Caco-2 (cell line): ENCODE data around the gene FHIT. TPM values are rescaled to one million over a fixed set of nuclear protein-coding genes. Genes with fewer than 3 reads are reported as not detected.

Source experiments
- BruUV-seq: library from RNA; stranded (reverse); fragments of 400-500 nt; replicated peaks from 2 replicates; lab custom pipeline; 2021; lab: Mats Ljungman, UMichigan
- CTCF ChIA-PET: fragments of 300-600 bp; sonication (Branson Sonifier 250); formaldehyde crosslinking; loops from one replicate; lab custom pipeline; 2022; ENCODE audit warnings: antibody characterized with exemption; lab: Charles Lee
- POLR2A ChIA-PET: fragments of 300-600 bp; sonication (Branson Sonifier 250); formaldehyde crosslinking; loops from one replicate; lab custom pipeline; 2022; ENCODE audit warnings: antibody characterized with exemption; lab: Charles Lee
- DNase-seq, 2 experiments: peaks; one replicate each; pipeline versions ENCODE4 v3.0.0 to v3.0.0-alpha.2; 2020 to 2022
- H3K27me3 ChIP-seq: replicated peaks from 2 replicates; pipeline ENCODE4 v1.6.0; 2011; ENCODE audit warnings: low read length; ENCODE audit not compliant: control insufficient read depth, insufficient read depth
- H3K36me3 ChIP-seq: 2 replicates; pipeline ENCODE4 v1.5.1; 2011; ENCODE audit warnings: low read length; ENCODE audit not compliant: control insufficient read depth, insufficient read depth
- H3K4me1 ChIP-seq: fragments of 250-450 bp; sonication (Bioruptor Pico); 2 replicates; pipeline ENCODE4 v1.5.1; 2020; ENCODE audit warnings: mild to moderate bottlenecking
- H3K4me3 ChIP-seq: 2 replicates; pipeline ENCODE4 v1.5.1; 2011; ENCODE audit warnings: low read depth, mild to moderate bottlenecking, control low read depth, low read length
- H3K9me3 ChIP-seq: fragments of 250-450 bp; sonication (Bioruptor Pico); 2 replicates; pipeline ENCODE4 v1.5.1; 2020; ENCODE audit warnings: mild to moderate bottlenecking, moderate library complexity
- H3K27ac Mint-ChIP-seq: one replicate; pipeline ENCODE4 v1.8.0; 2022; ENCODE audit warnings: mixed read lengths; ENCODE audit not compliant: unreplicated experiment
- H3K27me3 Mint-ChIP-seq: one replicate; pipeline ENCODE4 v1.8.0; 2022; ENCODE audit warnings: mixed read lengths; ENCODE audit not compliant: insufficient read depth, unreplicated experiment
- H3K36me3 Mint-ChIP-seq: one replicate; pipeline ENCODE4 v1.8.0; 2022; ENCODE audit warnings: mild to moderate bottlenecking, mixed read lengths; ENCODE audit not compliant: insufficient read depth, unreplicated experiment
- H3K4me1 Mint-ChIP-seq: one replicate; pipeline ENCODE4 v1.8.0; 2022; ENCODE audit warnings: low read depth, mixed read lengths; ENCODE audit not compliant: unreplicated experiment
- H3K4me3 Mint-ChIP-seq: one replicate; pipeline ENCODE4 v1.8.0; 2022; ENCODE audit warnings: mild to moderate bottlenecking, moderate library complexity, mixed read lengths; ENCODE audit not compliant: unreplicated experiment
- H3K9me3 Mint-ChIP-seq: one replicate; pipeline ENCODE4 v1.8.0; 2022; ENCODE audit warnings: mixed read lengths; ENCODE audit not compliant: unreplicated experiment
- CTCF ChIP-seq, 2 experiments: fragments of 200-600 bp in 1 of 2; IDR thresholded peaks; 1 replicate in 1 of 2; 2 replicates in 1 of 2; pipeline versions ENCODE4 v1.5.1 to v1.8.0; 2011 to 2022; ENCODE audit warnings: antibody characterized with exemption in 1 of 2, control low read depth in 1 of 2, inconsistent platforms in 1 of 2, low read depth in 1 of 2, low read length in 1 of 2, mild to moderate bottlenecking in 1 of 2, moderate library complexity in 1 of 2; ENCODE audit not compliant: insufficient read depth in 1 of 2, severe bottlenecking in 1 of 2, unreplicated experiment in 1 of 2
- intact Hi-C: fragments of 100-400 bp; cut with micrococcal nuclease; formaldehyde crosslinking; loops from one replicate; pipeline ENCODE4 v1.10.0; 2022; ENCODE audit not compliant: unreplicated experiment
- total RNA-seq: library from RNA; stranded (reverse); gene quantifications from 2 replicates; pipeline ENCODE4 v1.2.3, GENCODE V29; 2022

FHIT gene
- total RNA-seq, 1 experiment from 2014 or later, result 8.3 TPM

GRCh38 chr3:60322298-60322856, 928.9 kb downstream of the FHIT start:
- H3K4me1 Mint-ChIP-seq, result no peaks in the 10 kb centered on the region
- no peak for TF ChIP-seq CTCF (IDR thresholded peaks at IDR 0.05; ENCODE audit: insufficient read depth in 1 of 2, low read depth in 1 of 2, low read length in 1 of 2, severe bottlenecking in 1 of 2, unreplicated experiment in 1 of 2)
- intact Hi-C loops, result no loop called here
- POLR2A ChIA-PET, result no interaction called here
- no peaks in the 10 kb centered on the region for H3K27me3 ChIP-seq
- no peaks in the 10 kb centered on the region for H3K36me3 ChIP-seq
- H3K27ac Mint-ChIP-seq, result no peak overlapping the region
- no peak overlapping the region for H3K4me3 Mint-ChIP-seq
- no peak overlapping the region for H3K4me3 ChIP-seq
- no peaks in the 10 kb centered on the region for H3K9me3 Mint-ChIP-seq
- no TSS peak for BruUV-seq
- no peaks in the 10 kb centered on the region for H3K27me3 Mint-ChIP-seq
- H3K4me1 ChIP-seq, result no peaks in the 10 kb centered on the region
- no peak for DNase-seq
- CTCF ChIA-PET, result no interaction called here
- no peaks in the 10 kb centered on the region for H3K9me3 ChIP-seq
- no peaks in the 10 kb centered on the region for H3K36me3 Mint-ChIP-seq

- TF ChIP-seq CTCF (IDR thresholded peaks at IDR 0.05; ENCODE audit: insufficient read depth in 1 of 2, low read depth in 1 of 2, low read length in 1 of 2, severe bottlenecking in 1 of 2, unreplicated experiment in 1 of 2), result no peak
- DNase-seq, result no peak
- Mint-ChIP-seq H3K9me3 (no peaks in the 10 kb centered on the region), H3K36me3 (no peaks in the 10 kb centered on the region), H3K27ac (no peak overlapping the region), H3K27me3 (no peaks in the 10 kb centered on the region), H3K4me3 (no peak overlapping the region), H3K4me1 (no peaks in the 10 kb centered on the region)
- Histone ChIP-seq H3K36me3 (no peaks in the 10 kb centered on the region), H3K4me3 (no peak overlapping the region), H3K9me3 (no peaks in the 10 kb centered on the region), H3K4me1 (peaks cover 3% of the 10 kb centered on the region), H3K27me3 (no peaks in the 10 kb centered on the region)
- no TSS peak for BruUV-seq
- ChIA-PET CTCF (no interaction called here), POLR2A (no interaction called here)
- intact Hi-C loops, result no loop called here
These were observed 931.9 kb downstream of the FHIT start for GRCh38 chr3:60319179-60319858.

- peaks cover under 1% of the 10 kb centered on the region for H3K4me1 Mint-ChIP-seq
- peaks cover 22% of the 10 kb centered on the region for H3K4me1 ChIP-seq
- DNase-seq, result no peak
- no peak overlapping the region for H3K27ac Mint-ChIP-seq
- no peak for TF ChIP-seq CTCF (IDR thresholded peaks at IDR 0.05; ENCODE audit: insufficient read depth in 1 of 2, low read depth in 1 of 2, low read length in 1 of 2, severe bottlenecking in 1 of 2, unreplicated experiment in 1 of 2)
- no peaks in the 10 kb centered on the region for H3K27me3 Mint-ChIP-seq
- no peaks in the 10 kb centered on the region for H3K9me3 Mint-ChIP-seq
- no peaks in the 10 kb centered on the region for H3K9me3 ChIP-seq
- no peak overlapping the region for H3K4me3 Mint-ChIP-seq
- POLR2A ChIA-PET, result no interaction called here
- CTCF ChIA-PET, result no interaction called here
- no peaks in the 10 kb centered on the region for H3K27me3 ChIP-seq
- H3K4me3 ChIP-seq, result no peak overlapping the region
- no TSS peak for BruUV-seq
- H3K36me3 ChIP-seq, result no peaks in the 10 kb centered on the region
- intact Hi-C loops, result no loop called here
- H3K36me3 Mint-ChIP-seq, result no peaks in the 10 kb centered on the region
These were observed 935.0 kb downstream of the FHIT start for GRCh38 chr3:60316121-60316797.
